PC-9 (cell line): ENCODE results near the gene OSCP1. TPM values are rescaled to one million over a fixed set of nuclear protein-coding genes. Genes with fewer than 3 reads are reported as not detected.

ENCODE experiments used
- BruUV-seq: library from RNA; stranded (reverse); fragments of 400-500 nt; replicated peaks from 2 replicates; lab custom pipeline; 2021; lab: Mats Ljungman, UMichigan
- CTCF ChIA-PET: fragments of 300-600 bp; sonication (Branson Sonifier 250); formaldehyde crosslinking; loops from one replicate; lab custom pipeline; 2022; ENCODE audit warnings: antibody characterized with exemption; lab: Charles Lee
- POLR2A ChIA-PET: fragments of 300-600 bp; sonication (Branson Sonifier 250); formaldehyde crosslinking; loops from one replicate; lab custom pipeline; 2022; ENCODE audit warnings: antibody characterized with exemption; ENCODE audit not compliant: unreplicated experiment; lab: Charles Lee
- DNase-seq, 2 experiments: peaks; one replicate each; pipeline versions ENCODE4 v3.0.0 to v3.0.0-alpha.2; 2015 to 2022; ENCODE audit warnings: mixed read lengths in 1 of 2
- H2AFZ ChIP-seq: fragments of 200-600 bp; sonication (generic); 2 replicates; pipeline ENCODE4 v1.8.1; 2017; ENCODE audit warnings: antibody characterized with exemption
- H3F3A ChIP-seq: fragments of 200-600 bp; sonication (generic); 2 replicates; pipeline ENCODE4 v1.8.1; 2017; ENCODE audit warnings: antibody characterized with exemption, mild to moderate bottlenecking, low read depth; ENCODE audit not compliant: insufficient read depth
- H3K27ac ChIP-seq: fragments of 200-600 bp; sonication (generic); 2 replicates; pipeline ENCODE4 v1.6.1; 2016; ENCODE audit warnings: mixed run types
- H3K27me3 ChIP-seq: fragments of 200-600 bp; sonication (generic); 2 replicates; pipeline ENCODE4 v1.6.1; 2016; ENCODE audit warnings: low read depth, mixed run types; ENCODE audit not compliant: insufficient read depth
- H3K36me3 ChIP-seq: fragments of 200-600 bp; sonication (generic); 2 replicates; pipeline ENCODE4 v1.6.1; 2016; ENCODE audit warnings: low read depth, mixed run types
- H3K4me1 ChIP-seq: fragments of 200-600 bp; sonication (generic); replicated peaks from 2 replicates; pipeline ENCODE4 v1.6.1; 2016; ENCODE audit warnings: mixed run types; ENCODE audit not compliant: insufficient read depth
- H3K4me2 ChIP-seq: fragments of 200-600 bp; sonication (generic); 2 replicates; pipeline ENCODE4 v1.6.1; 2017; ENCODE audit warnings: mixed run types
- H3K4me3 ChIP-seq: fragments of 200-600 bp; sonication (generic); 2 replicates; pipeline ENCODE4 v1.6.1; 2016; ENCODE audit warnings: mixed run types
- H3K79me2 ChIP-seq: fragments of 200-600 bp; sonication (generic); 2 replicates; pipeline ENCODE4 v1.6.1; 2017; ENCODE audit warnings: low read depth, mixed run types
- H3K9me2 ChIP-seq: fragments of 200-600 bp; sonication (generic); 2 replicates; pipeline ENCODE4 v1.8.1; 2017; ENCODE audit warnings: mild to moderate bottlenecking; ENCODE audit not compliant: insufficient read depth
- H3K9me3 ChIP-seq: fragments of 200-600 bp; sonication (generic); 2 replicates; pipeline ENCODE4 v1.8.1; 2016; ENCODE audit warnings: low read depth; ENCODE audit not compliant: insufficient read depth
- H4K20me1 ChIP-seq: fragments of 200-600 bp; sonication (generic); 2 replicates; pipeline ENCODE4 v1.8.1; 2017; ENCODE audit not compliant: insufficient read depth
- EZH2 ChIP-seq: fragments of 200-600 bp; sonication (generic); IDR thresholded peaks from 2 replicates; pipeline ENCODE4 v1.8.0; 2017; ENCODE audit warnings: antibody characterized with exemption, low read depth
- intact Hi-C: fragments of 100-400 bp; cut with micrococcal nuclease; formaldehyde crosslinking; loops from one replicate; pipeline ENCODE4 v1.10.0; 2022; ENCODE audit not compliant: unreplicated experiment
- total RNA-seq: library from RNA; stranded (reverse); gene quantifications from 2 replicates; pipeline ENCODE4 v1.2.3, GENCODE V29; 2021
- TF ChIP-seq, protein P1 (sequence below): fragments of 200-600 bp; sonication (generic); conservative IDR thresholded peaks from 2 replicates; pipeline ENCODE4 v1.6.1; 2017; ENCODE audit warnings: mixed run types, antibody characterized with exemption, mild to moderate bottlenecking, moderate library complexity

OSCP1 gene
- total RNA-seq, 1 experiment from 2014 or later = 25.7 TPM

DNA sequence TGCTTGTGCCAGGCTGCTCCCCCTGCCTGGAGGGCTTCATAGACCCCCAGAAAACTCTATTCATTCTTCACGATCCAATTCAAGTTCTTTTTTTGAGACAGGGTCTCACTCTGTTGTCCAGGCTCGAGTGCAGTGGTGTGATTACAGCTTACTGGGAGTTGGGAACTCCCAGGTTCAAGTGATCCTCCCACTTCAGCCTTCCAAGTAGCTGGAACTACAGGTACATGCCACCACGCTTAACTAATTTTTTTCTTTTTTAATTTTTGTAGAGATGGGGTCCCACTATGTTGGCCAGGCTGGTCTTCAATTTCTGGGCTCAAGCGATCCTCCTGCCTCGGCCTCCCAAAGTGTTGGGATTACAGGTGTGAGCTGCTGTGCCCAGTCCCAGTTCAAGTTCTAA is 68.8 kb downstream of the OSCP1 start:
- Histone ChIP-seq H3K27ac (no peak overlapping the region), H3K4me2 (no peak overlapping the region), H3K27me3 (no peaks in the 10 kb centered on the region), H3F3A (peaks cover 25% of the 10 kb centered on the region), H3K4me3 (no peak overlapping the region), H3K36me3 (0 out of 2 replicates have a peak, but pooled peaks cover 7% of the 10 kb centered on the region), H3K4me1 (peaks cover 12% of the 10 kb centered on the region), H3K79me2 (peaks cover 88% of the 10 kb centered on the region), H4K20me1 (peaks cover 56% of the 10 kb centered on the region), H3K9me2 (no peaks in the 10 kb centered on the region), H2AFZ (no peak overlapping the region), H3K9me3 (no peaks in the 10 kb centered on the region)
- TF ChIP-seq EZH2 = no peak
- TF ChIP-seq, protein P1, sequence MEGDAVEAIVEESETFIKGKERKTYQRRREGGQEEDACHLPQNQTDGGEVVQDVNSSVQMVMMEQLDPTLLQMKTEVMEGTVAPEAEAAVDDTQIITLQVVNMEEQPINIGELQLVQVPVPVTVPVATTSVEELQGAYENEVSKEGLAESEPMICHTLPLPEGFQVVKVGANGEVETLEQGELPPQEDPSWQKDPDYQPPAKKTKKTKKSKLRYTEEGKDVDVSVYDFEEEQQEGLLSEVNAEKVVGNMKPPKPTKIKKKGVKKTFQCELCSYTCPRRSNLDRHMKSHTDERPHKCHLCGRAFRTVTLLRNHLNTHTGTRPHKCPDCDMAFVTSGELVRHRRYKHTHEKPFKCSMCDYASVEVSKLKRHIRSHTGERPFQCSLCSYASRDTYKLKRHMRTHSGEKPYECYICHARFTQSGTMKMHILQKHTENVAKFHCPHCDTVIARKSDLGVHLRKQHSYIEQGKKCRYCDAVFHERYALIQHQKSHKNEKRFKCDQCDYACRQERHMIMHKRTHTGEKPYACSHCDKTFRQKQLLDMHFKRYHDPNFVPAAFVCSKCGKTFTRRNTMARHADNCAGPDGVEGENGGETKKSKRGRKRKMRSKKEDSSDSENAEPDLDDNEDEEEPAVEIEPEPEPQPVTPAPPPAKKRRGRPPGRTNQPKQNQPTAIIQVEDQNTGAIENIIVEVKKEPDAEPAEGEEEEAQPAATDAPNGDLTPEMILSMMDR = no peak
- intact Hi-C loops = loop anchor here (10.0 kb wide), 1 partner anchor 77 kb away; the partner anchor contains the start of gene SH3D21
- POLR2A ChIA-PET = no interaction called here
- CTCF ChIA-PET = no interaction called here
- no peak for DNase-seq
- no TSS peak for BruUV-seq

DNA sequence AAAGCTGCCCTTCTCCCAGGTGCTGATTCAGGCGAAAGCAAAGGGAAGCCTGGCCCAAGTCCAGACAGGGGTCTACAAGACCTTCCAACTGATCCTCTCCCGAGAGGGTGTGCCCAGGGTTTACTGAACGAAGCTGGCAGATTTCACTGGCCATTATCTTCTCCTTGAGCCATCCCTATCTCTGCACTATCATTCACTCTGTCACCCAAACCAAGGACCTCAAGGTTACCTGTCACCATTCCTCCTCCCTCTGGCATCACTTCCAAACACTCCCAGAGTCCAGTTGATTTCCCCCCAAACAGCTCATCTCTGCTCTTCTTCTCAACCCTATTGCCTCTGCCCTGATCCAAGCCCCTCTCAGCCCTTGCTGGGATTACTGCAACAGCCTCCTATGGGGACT is 69.5 kb downstream of the OSCP1 start:
- H3K27ac ChIP-seq = no peak overlapping the region
- POLR2A ChIA-PET = no interaction called here

DNA sequence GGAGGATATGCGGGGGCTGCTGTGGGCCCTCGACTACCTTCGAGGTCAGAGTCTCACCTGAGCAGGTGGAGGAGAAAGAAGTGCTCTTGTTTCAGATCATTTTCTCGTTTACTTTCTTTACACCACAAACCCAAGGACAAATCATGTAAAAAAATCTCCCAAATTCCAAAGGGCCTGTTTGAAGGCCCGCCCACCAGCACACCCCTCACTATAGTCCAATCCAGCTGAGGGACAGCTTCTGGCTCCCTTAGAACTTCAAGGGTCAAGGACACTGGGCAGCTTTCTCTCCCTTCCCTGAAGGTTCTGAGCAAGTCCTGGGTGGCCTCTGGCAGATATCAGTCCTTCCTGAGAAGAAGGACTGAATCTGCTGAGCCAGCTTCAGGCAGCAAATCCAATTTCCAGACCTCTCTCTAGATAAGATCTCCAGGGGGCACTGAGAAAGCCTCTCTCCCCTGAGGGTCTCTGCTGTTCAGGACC is 70.1 kb downstream of the OSCP1 start:
- ChIA-PET POLR2A (no interaction called here), CTCF (no interaction called here)
- TF ChIP-seq, protein P1 = no peak
- TF ChIP-seq EZH2 = no peak
- intact Hi-C loops = loop anchor here (10.0 kb wide), 1 partner anchor 75 kb away; the partner anchor contains the start of gene SH3D21
- no peaks in the 10 kb centered on the region for H3K9me3 ChIP-seq
- H3K27ac ChIP-seq = peak overlapping the region; percentile 7; the same call in 1 of the 2 replicates
- peaks cover 29% of the 10 kb centered on the region for H3F3A ChIP-seq
- peaks cover 96% of the 10 kb centered on the region for H3K79me2 ChIP-seq
- H3K4me3 ChIP-seq = no peak overlapping the region
- no peak overlapping the region for H3K4me2 ChIP-seq
- H3K4me1 ChIP-seq = peaks cover 19% of the 10 kb centered on the region
- no peaks in the 10 kb centered on the region for H3K27me3 ChIP-seq
- H2AFZ ChIP-seq = no peak overlapping the region
- 0 out of 2 replicates have a peak, but pooled peaks cover 7% of the 10 kb centered on the region for H3K36me3 ChIP-seq
- DNase-seq = no peak
- no TSS peak for BruUV-seq
- peaks cover 57% of the 10 kb centered on the region for H4K20me1 ChIP-seq
- no peaks in the 10 kb centered on the region for H3K9me2 ChIP-seq

More for the DNA sequence above, 69.5 kb downstream of the OSCP1 start:
- no peak for DNase-seq
- Histone ChIP-seq H3K4me3 (no peak overlapping the region), H3F3A (peaks cover 28% of the 10 kb centered on the region), H4K20me1 (peaks cover 57% of the 10 kb centered on the region), H3K9me3 (no peaks in the 10 kb centered on the region), H3K9me2 (no peaks in the 10 kb centered on the region), H3K4me2 (no peak overlapping the region), H3K27me3 (no peaks in the 10 kb centered on the region), H3K4me1 (peaks cover 13% of the 10 kb centered on the region), H3K79me2 (peaks cover 94% of the 10 kb centered on the region), H2AFZ (no peak overlapping the region), H3K36me3 (0 out of 2 replicates have a peak, but pooled peaks cover 7% of the 10 kb centered on the region)
- CTCF ChIA-PET = no interaction called here
- TF ChIP-seq, protein P1 = no peak
- no peak for TF ChIP-seq EZH2
- intact Hi-C loops = loop anchor here (10.0 kb wide), 1 partner anchor 76 kb away; the partner anchor contains the start of gene SH3D21
- no TSS peak for BruUV-seq
